ENCODE data around the gene CNMD. TPM values are rescaled to one million over a fixed set of nuclear protein-coding genes. Genes with fewer than 3 reads are reported as not detected.
"Not testable (repeated sequence)": the region's sequence is repeated elsewhere in the genome, so short reads cannot be mapped to it uniquely, and the experiment has no call there.

Gene CNMD
- total RNA-seq, 1 donor from 2014 or later, result 1.1 TPM

DNA sequence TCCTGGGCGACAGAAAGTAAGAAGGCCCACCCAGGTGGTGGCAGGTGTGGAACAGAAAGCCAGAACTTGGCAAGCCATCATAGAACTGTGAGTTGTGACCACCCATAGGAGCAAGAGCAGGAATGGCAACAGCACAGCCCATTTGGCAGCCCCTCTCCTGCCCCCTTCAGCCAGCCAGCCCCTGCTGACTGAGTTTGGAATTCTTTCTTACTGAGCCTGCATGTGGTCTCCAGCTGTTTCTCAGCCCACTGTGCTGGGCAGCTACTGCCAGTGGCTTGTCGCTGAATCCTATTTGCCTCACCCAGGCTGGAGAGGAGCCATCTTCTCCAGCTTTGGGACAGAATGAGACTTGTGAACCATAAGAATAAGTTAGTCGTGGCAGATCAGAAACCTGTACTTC, 28.3 kb downstream of the CNMD start:
- Mint-ChIP-seq H3K36me3 (ENCODE audit: insufficient read depth) (peaks cover 2% of the 10 kb centered on the region), H3K27me3 (no peaks in the 10 kb centered on the region), H3K9me3 (ENCODE audit: low read depth) (peaks cover 2% of the 10 kb centered on the region), H3K4me1 (ENCODE audit: low read depth) (no peaks in the 10 kb centered on the region), H3K4me3 (ENCODE audit: low read depth) (no peak overlapping the region), H3K27ac (no peak overlapping the region)
- DNase-seq (ENCODE audit: low spot score, unreplicated experiment), result no peak
- TF ChIP-seq CTCF (IDR thresholded peaks at IDR 0.05; ENCODE audit: unreplicated experiment), result no peak

- not testable (repeated sequence) for H3K27ac Mint-ChIP-seq; H3K36me3 Mint-ChIP-seq (ENCODE audit: insufficient read depth); H3K27me3 Mint-ChIP-seq; H3K4me1 Mint-ChIP-seq (ENCODE audit: low read depth); H3K9me3 Mint-ChIP-seq (ENCODE audit: low read depth); DNase-seq (ENCODE audit: low spot score, unreplicated experiment); H3K4me3 Mint-ChIP-seq (ENCODE audit: low read depth)
Observed at GRCh38 chr13:52708266-52708665, 31.4 kb downstream of the CNMD start.

- Mint-ChIP-seq H3K4me1 (ENCODE audit: low read depth) (peaks cover 15% of the 10 kb centered on the region), H3K27ac (no peak overlapping the region), H3K27me3 (no peaks in the 10 kb centered on the region), H3K36me3 (ENCODE audit: insufficient read depth) (no peaks in the 10 kb centered on the region), H3K9me3 (ENCODE audit: low read depth) (no peaks in the 10 kb centered on the region), H3K4me3 (ENCODE audit: low read depth) (no peak overlapping the region)
- no peak for DNase-seq (ENCODE audit: low spot score, unreplicated experiment)
- no peak for TF ChIP-seq CTCF (IDR thresholded peaks at IDR 0.05; ENCODE audit: unreplicated experiment)
Observed at GRCh38 chr13:52707375-52707774, 32.2 kb downstream of the CNMD start.

DNA sequence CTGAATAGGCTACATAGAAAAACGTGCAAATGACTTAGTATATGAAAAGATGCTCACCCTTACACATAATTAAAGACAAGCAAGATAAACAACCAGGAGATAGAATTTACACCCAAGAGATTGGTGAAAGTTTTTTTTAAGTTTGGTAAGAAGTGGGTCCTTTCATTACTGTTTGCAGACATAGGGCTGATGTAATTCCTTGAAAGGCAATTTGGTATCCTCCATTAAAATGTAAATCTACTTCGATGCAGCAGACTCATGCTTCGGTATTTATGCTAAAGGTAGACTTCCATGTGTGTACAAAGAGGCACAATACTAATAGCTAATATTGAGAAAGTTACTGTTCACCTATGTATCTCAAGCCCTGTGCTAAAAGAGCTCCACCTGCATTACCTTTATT, 33.5 kb downstream of the CNMD start:
- Mint-ChIP-seq H3K27ac (no peak overlapping the region), H3K4me3 (ENCODE audit: low read depth) (no peak overlapping the region), H3K36me3 (ENCODE audit: insufficient read depth) (no peaks in the 10 kb centered on the region), H3K4me1 (ENCODE audit: low read depth) (peaks cover 15% of the 10 kb centered on the region), H3K27me3 (no peaks in the 10 kb centered on the region), H3K9me3 (ENCODE audit: low read depth) (no peaks in the 10 kb centered on the region)
- no peak for DNase-seq (ENCODE audit: low spot score, unreplicated experiment)
- TF ChIP-seq CTCF (IDR thresholded peaks at IDR 0.05; ENCODE audit: unreplicated experiment), result no peak

GRCh38 chr13:52703482-52703881, 36.1 kb downstream of the CNMD start:
- DNase-seq (ENCODE audit: low spot score, unreplicated experiment), result no peak
- TF ChIP-seq CTCF (IDR thresholded peaks at IDR 0.05; ENCODE audit: unreplicated experiment), result no peak
- Mint-ChIP-seq H3K4me1 (ENCODE audit: low read depth) (peaks cover 15% of the 10 kb centered on the region), H3K9me3 (ENCODE audit: low read depth) (no peaks in the 10 kb centered on the region), H3K27ac (no peak overlapping the region), H3K4me3 (ENCODE audit: low read depth) (no peak overlapping the region), H3K27me3 (no peaks in the 10 kb centered on the region), H3K36me3 (ENCODE audit: insufficient read depth) (no peaks in the 10 kb centered on the region)

DNA sequence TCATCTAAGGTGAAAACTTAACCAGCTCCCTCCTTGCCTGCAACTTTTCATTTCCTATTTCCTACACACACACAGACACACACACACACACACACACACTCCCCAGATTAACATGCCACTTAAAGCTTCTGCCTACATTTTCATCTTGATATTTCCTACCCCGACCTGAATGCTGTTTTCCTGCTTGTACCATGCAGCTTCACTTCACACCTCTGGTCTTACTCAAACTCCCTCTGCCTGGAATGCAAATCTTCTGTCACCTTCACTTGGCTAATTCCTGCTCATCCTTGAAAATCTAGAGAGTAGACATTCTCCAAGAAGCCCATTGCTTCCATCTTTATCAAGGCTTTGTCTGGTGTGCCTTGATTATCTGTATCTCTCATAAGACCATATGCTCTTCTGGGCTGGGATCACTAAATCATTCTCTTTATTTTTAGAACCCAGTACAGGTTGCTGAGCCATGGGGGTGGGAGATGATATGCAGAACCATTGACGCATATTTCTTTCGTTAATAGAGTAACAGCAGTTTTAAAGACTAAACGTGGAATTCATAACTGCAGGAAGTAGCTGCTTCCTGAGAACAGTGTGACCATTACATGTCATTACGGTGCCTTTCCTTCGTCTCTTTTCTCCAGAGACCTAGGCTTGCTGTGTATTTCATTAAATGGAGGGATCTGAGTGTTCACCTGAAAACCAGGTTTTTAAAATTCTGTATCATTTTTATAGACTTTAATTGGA, 37.7 kb downstream of the CNMD start:
- Mint-ChIP-seq H3K27ac (no peak overlapping the region), H3K27me3 (no peaks in the 10 kb centered on the region), H3K4me1 (ENCODE audit: low read depth) (peaks cover 15% of the 10 kb centered on the region), H3K36me3 (ENCODE audit: insufficient read depth) (no peaks in the 10 kb centered on the region), H3K4me3 (ENCODE audit: low read depth) (no peak overlapping the region), H3K9me3 (ENCODE audit: low read depth) (no peaks in the 10 kb centered on the region)
- TF ChIP-seq CTCF (IDR thresholded peaks at IDR 0.05; ENCODE audit: unreplicated experiment), result no peak
- no peak for DNase-seq (ENCODE audit: low spot score, unreplicated experiment)

Data from progenitor cell of endocrine pancreas (in vitro differentiated cells).